Right renal cortex interstitium (tissue), 3 donors: ENCODE data around the gene FASTKD1. TPM values are rescaled to one million over a fixed set of nuclear protein-coding genes. Genes with fewer than 3 reads are reported as not detected.
A peak's percentile ranks its signal among the peaks of the same experiment; 100 is the strongest.
"Not testable (repeated sequence)": the region's sequence is repeated elsewhere in the genome, so short reads cannot be mapped to it uniquely, and the experiment has no call there.

ENCODE experiments used
- DNase-seq, 3 donors: peaks; one replicate each; pipeline ENCODE4 v3.0.0-alpha.2; 2013; ENCODE audit warnings: low read depth in 3 of 3, low spot score in 2 of 3
- polyA plus RNA-seq, 3 donors: library from polyadenylated mRNA; unstranded; fragments of 120-200 nt; gene quantifications; one replicate each; pipeline ENCODE4 v1.2.1, GENCODE V29; 2013; ENCODE audit not compliant: insufficient read length in 3 of 3

The FASTKD1 gene
- polyA plus RNA-seq: 10 to 100 TPM; 31.6 to 32.3 (median 32.1) TPM

GRCh38 chr2:169573160-169573973 lies at the start of gene FASTKD1:
Gene FASTKD1, minus strand, starts transcription at chr2:169573865. Its CDS starts 1,836 bp downstream, at chr2:169572029.
- DNase-seq: peak in 2 of 3 donors; percentile 71 to 79

- no peak for DNase-seq
These were observed 49.6 kb upstream of the FASTKD1 start for GRCh38 chr2:169623235-169623634.

GRCh38 chr2:169620509-169620908 lies 46.8 kb upstream of the FASTKD1 start:
- DNase-seq: no peak

- DNase-seq: no peak
These were observed 46.3 kb upstream of the FASTKD1 start for GRCh38 chr2:169619946-169620345.

GRCh38 chr2:169615982-169616381 lies 42.3 kb upstream of the FASTKD1 start:
- DNase-seq: not testable (repeated sequence)

- DNase-seq: no peak
These were observed 40.2 kb upstream of the FASTKD1 start for GRCh38 chr2:169613876-169614275.

GRCh38 chr2:169609264-169609663 lies 35.6 kb upstream of the FASTKD1 start:
- no peak for DNase-seq

GRCh38 chr2:169599568-169599967 lies 25.9 kb upstream of the FASTKD1 start:
- no peak for DNase-seq

- no peak for DNase-seq
These were observed 25.3 kb upstream of the FASTKD1 start for GRCh38 chr2:169598982-169599381.

- DNase-seq: not testable (repeated sequence)
These were observed 22.9 kb upstream of the FASTKD1 start for GRCh38 chr2:169596546-169596945.

GRCh38 chr2:169590804-169591203 lies 17.1 kb upstream of the FASTKD1 start:
- no peak for DNase-seq

- DNase-seq: no peak
These were observed 12.0 kb upstream of the FASTKD1 start for GRCh38 chr2:169585673-169586072.

- peak; percentile 85 to 92 (median 89) for DNase-seq
These were observed 10.6 kb upstream of the FASTKD1 start, which contains the start of gene PPIG for GRCh38 chr2:169584005-169584877. Gene PPIG, plus strand, starts transcription at chr2:169584351. Its CDS starts 19,691 bp downstream, at chr2:169604042.

- no peak for DNase-seq
These were observed 9.9 kb upstream of the FASTKD1 start for GRCh38 chr2:169583518-169583917.

- not testable (repeated sequence) for DNase-seq
These were observed 9.0 kb upstream of the FASTKD1 start for GRCh38 chr2:169582552-169583266.

GRCh38 chr2:169579044-169579443 lies 5.4 kb upstream of the FASTKD1 start:
- no peak for DNase-seq

- DNase-seq: not testable (repeated sequence)
These were observed 1.6 kb upstream of the FASTKD1 start for GRCh38 chr2:169575264-169575663.

GRCh38 chr2:169574539-169574938 lies 874 bp upstream of the FASTKD1 start:
- not testable (repeated sequence) for DNase-seq

GRCh38 chr2:169573974-169574299 lies 272 bp upstream of the FASTKD1 start:
- no peak for DNase-seq

- no peak for DNase-seq
These were observed 875 bp downstream of the FASTKD1 start for GRCh38 chr2:169572821-169573159.

- DNase-seq: no peak
These were observed 1.5 kb downstream of the FASTKD1 start for GRCh38 chr2:169572189-169572588.
